Measurements from ENCODE around the gene NANOS1.

Gene NANOS1

DNA sequence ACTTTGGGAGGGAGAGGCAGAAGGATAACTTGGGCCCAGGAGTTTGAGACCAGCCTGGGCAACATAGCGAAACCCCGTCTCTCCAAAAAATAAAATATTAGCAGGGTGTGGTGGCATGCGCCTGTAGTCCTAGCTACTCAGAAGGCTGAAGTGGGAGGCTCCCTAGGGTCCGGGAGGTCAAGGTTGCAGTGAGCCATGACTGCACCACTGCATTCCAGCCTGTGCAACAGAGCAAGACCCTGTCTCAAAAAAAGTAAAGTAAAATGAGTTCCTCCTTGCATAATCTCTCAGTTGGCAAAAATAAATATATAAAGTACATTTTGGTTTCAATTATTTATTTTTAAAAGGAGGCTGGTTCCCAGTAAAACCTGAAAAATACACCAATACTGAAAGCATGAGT is 11.8 kb downstream of the NANOS1 start:
- Histone ChIP-seq H2AFZ (no peak overlapping the region), H3K79me2 (peaks cover 12% of the 10 kb centered on the region), H3K27me3 (ENCODE audit: control insufficient read depth, insufficient read depth, low read length) (no peaks in the 10 kb centered on the region), H3K4me3 (ENCODE audit: low read depth, low read length) (no peak overlapping the region), H3K36me3 (ENCODE audit: control insufficient read depth, insufficient read depth, low read length) (no peaks in the 10 kb centered on the region), H3K4me2 (ENCODE audit: low read length) (no peak overlapping the region), H3K9me3 (ENCODE audit: control insufficient read depth, low read length) (no peaks in the 10 kb centered on the region), H3K27ac (no peak overlapping the region), H3K9ac (no peak overlapping the region), H3K4me1 (no peaks in the 10 kb centered on the region)
- TF ChIP-seq, protein P1, sequence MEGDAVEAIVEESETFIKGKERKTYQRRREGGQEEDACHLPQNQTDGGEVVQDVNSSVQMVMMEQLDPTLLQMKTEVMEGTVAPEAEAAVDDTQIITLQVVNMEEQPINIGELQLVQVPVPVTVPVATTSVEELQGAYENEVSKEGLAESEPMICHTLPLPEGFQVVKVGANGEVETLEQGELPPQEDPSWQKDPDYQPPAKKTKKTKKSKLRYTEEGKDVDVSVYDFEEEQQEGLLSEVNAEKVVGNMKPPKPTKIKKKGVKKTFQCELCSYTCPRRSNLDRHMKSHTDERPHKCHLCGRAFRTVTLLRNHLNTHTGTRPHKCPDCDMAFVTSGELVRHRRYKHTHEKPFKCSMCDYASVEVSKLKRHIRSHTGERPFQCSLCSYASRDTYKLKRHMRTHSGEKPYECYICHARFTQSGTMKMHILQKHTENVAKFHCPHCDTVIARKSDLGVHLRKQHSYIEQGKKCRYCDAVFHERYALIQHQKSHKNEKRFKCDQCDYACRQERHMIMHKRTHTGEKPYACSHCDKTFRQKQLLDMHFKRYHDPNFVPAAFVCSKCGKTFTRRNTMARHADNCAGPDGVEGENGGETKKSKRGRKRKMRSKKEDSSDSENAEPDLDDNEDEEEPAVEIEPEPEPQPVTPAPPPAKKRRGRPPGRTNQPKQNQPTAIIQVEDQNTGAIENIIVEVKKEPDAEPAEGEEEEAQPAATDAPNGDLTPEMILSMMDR (IDR thresholded peaks at IDR 0.05) = no peak

DNA sequence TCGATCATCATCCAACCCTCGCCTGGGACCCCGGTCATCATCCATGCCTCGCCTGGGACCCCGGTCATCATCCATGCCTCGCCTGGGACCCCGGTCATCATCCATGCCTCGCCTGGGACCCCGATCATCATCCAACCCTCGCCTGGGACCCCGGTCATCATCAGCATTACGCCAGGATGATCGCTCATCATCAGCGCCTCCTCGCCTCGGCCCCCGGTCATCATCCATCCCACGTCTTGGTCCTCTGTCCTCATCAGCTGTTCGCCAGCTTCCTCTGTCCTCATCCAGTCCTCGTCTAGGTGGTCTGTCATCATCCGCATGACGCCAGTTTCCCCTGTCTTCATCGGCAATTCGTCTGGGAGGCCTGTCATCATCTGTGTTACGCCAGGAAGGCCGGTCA is 12.7 kb downstream of the NANOS1 start:
- no peaks in the 10 kb centered on the region for H3K4me1 ChIP-seq
- H3K27ac ChIP-seq = no peak overlapping the region
- TF ChIP-seq, protein P1 (IDR thresholded peaks at IDR 0.05) = no peak
- H3K4me3 ChIP-seq (ENCODE audit: low read depth, low read length) = no peak overlapping the region
- no peaks in the 10 kb centered on the region for H3K27me3 ChIP-seq (ENCODE audit: control insufficient read depth, insufficient read depth, low read length)
- no peak overlapping the region for H3K9ac ChIP-seq
- H3K9me3 ChIP-seq (ENCODE audit: control insufficient read depth, low read length) = no peaks in the 10 kb centered on the region
- no peak overlapping the region for H2AFZ ChIP-seq
- H3K4me2 ChIP-seq (ENCODE audit: low read length) = no peak overlapping the region
- H3K79me2 ChIP-seq = peaks cover 19% of the 10 kb centered on the region
- no peaks in the 10 kb centered on the region for H3K36me3 ChIP-seq (ENCODE audit: control insufficient read depth, insufficient read depth, low read length)

DNA sequence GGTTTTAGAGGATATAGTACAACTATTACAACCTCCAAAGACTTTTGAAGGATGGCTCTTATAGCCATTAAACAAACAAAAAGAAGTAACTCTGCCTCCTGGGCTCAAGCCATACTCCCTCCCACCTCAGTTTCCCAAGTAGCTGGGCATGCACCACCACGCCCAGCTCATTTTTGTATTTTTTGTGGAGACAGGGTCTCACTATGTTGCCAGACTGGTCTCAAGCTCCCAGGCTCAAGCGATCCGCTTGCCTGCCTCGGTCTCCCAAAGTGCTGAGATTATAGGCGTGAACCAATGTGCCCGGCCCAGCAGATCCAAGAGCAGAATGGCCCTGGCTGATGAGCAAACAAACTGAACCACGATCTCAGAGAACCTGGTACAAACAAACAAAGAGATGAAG is 16.0 kb downstream of the NANOS1 start:
- no peaks in the 10 kb centered on the region for H3K4me1 ChIP-seq
- no peaks in the 10 kb centered on the region for H3K9me3 ChIP-seq (ENCODE audit: control insufficient read depth, low read length)
- no peak overlapping the region for H3K4me2 ChIP-seq (ENCODE audit: low read length)
- no peak overlapping the region for H3K4me3 ChIP-seq (ENCODE audit: low read depth, low read length)
- no peaks in the 10 kb centered on the region for H3K36me3 ChIP-seq (ENCODE audit: control insufficient read depth, insufficient read depth, low read length)
- H3K27ac ChIP-seq = no peak overlapping the region
- TF ChIP-seq, protein P1 (IDR thresholded peaks at IDR 0.05) = no peak
- no peak overlapping the region for H2AFZ ChIP-seq
- H3K9ac ChIP-seq = no peak overlapping the region
- peaks cover 30% of the 10 kb centered on the region for H3K79me2 ChIP-seq
- no peaks in the 10 kb centered on the region for H3K27me3 ChIP-seq (ENCODE audit: control insufficient read depth, insufficient read depth, low read length)

DNA sequence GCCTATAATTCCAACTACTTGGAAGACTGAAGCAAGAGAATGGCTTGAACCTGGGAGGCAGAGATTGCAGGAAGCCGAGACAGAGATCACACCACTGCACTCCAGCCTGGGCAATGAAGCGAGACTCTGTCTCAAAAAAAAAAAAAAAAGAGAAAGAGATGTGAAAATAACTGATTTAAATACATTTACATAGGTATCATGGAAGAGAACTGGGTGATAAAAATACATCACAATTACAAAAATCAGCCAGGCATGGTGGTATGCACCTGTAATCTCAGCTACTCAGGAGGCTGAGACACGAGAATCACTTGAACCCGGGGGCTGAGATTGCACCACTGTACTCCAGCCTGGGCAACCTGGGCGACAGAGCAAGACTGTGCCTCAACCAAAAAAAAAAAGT is 19.8 kb downstream of the NANOS1 start:
- Histone ChIP-seq H3K9me3 (ENCODE audit: control insufficient read depth, low read length) (no peaks in the 10 kb centered on the region), H3K9ac (no peak overlapping the region), H3K36me3 (ENCODE audit: control insufficient read depth, insufficient read depth, low read length) (no peaks in the 10 kb centered on the region), H3K79me2 (peaks cover 36% of the 10 kb centered on the region), H2AFZ (no peak overlapping the region), H3K4me2 (ENCODE audit: low read length) (no peak overlapping the region), H3K27ac (no peak overlapping the region), H3K27me3 (ENCODE audit: control insufficient read depth, insufficient read depth, low read length) (no peaks in the 10 kb centered on the region), H3K4me3 (ENCODE audit: low read depth, low read length) (no peak overlapping the region), H3K4me1 (no peaks in the 10 kb centered on the region)
- TF ChIP-seq, protein P1 (IDR thresholded peaks at IDR 0.05) = no peak

DNA sequence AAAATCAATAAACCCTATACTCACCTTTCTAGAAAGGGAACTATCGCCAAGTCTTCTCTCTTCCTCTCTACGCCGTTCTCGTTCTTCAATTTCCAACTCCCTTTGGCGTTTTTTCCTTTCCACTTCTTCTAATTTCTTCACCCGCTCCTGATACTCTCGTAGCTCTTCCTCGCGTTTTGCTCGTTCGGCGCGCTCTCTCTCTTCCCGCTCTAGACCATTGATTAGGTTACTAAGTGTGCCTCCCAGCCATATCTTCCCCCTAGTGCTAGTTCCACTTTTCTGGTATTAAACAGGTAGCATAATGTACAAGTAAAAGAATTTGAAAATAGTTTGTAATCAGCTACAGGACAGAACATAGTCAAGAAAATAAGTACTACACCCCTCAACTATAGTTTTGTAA is 20.3 kb downstream of the NANOS1 start:
- H3K9ac ChIP-seq = no peak overlapping the region
- H3K9me3 ChIP-seq (ENCODE audit: control insufficient read depth, low read length) = no peaks in the 10 kb centered on the region
- TF ChIP-seq, protein P1 (IDR thresholded peaks at IDR 0.05) = no peak
- H3K79me2 ChIP-seq = peaks cover 36% of the 10 kb centered on the region
- no peak overlapping the region for H3K4me3 ChIP-seq (ENCODE audit: low read depth, low read length)
- no peaks in the 10 kb centered on the region for H3K27me3 ChIP-seq (ENCODE audit: control insufficient read depth, insufficient read depth, low read length)
- H3K4me2 ChIP-seq (ENCODE audit: low read length) = no peak overlapping the region
- H3K4me1 ChIP-seq = no peaks in the 10 kb centered on the region
- H2AFZ ChIP-seq = no peak overlapping the region
- H3K27ac ChIP-seq = no peak overlapping the region
- H3K36me3 ChIP-seq (ENCODE audit: control insufficient read depth, insufficient read depth, low read length) = no peaks in the 10 kb centered on the region

All from parathyroid adenoma (tissue), 2 donors.